ENCODE data around the gene SORCS2.

The SORCS2 gene

GRCh38 chr4:7362862-7363430 is 170.6 kb downstream of the SORCS2 start:
- no peak for DNase-seq

GRCh38 chr4:7364979-7365378 is 172.6 kb downstream of the SORCS2 start:
- DNase-seq = no peak

GRCh38 chr4:7365462-7366179 is 173.3 kb downstream of the SORCS2 start:
- DNase-seq = no peak

- no peak for DNase-seq
These were observed 174.0 kb downstream of the SORCS2 start for GRCh38 chr4:7366180-7366945.

GRCh38 chr4:7366954-7367353 is 174.6 kb downstream of the SORCS2 start:
- DNase-seq = no peak

- DNase-seq = no peak
These were observed 175.1 kb downstream of the SORCS2 start for GRCh38 chr4:7367406-7367805.

- DNase-seq = no peak
These were observed 175.5 kb downstream of the SORCS2 start for GRCh38 chr4:7367864-7368277.

- DNase-seq = no peak
These were observed 176.0 kb downstream of the SORCS2 start for GRCh38 chr4:7368296-7368695.

- DNase-seq = no peak
These were observed 177.2 kb downstream of the SORCS2 start for GRCh38 chr4:7369511-7369910.

- DNase-seq = no peak
These were observed 177.7 kb downstream of the SORCS2 start for GRCh38 chr4:7370038-7370437.

GRCh38 chr4:7371210-7371941 is 179.0 kb downstream of the SORCS2 start:
- no peak for DNase-seq

- no peak for DNase-seq
These were observed 180.3 kb downstream of the SORCS2 start for GRCh38 chr4:7372673-7373072.

GRCh38 chr4:7374571-7374970 is 182.2 kb downstream of the SORCS2 start:
- no peak for DNase-seq

- DNase-seq = no peak
These were observed 183.1 kb downstream of the SORCS2 start for GRCh38 chr4:7375427-7375826.

GRCh38 chr4:7377223-7377865 is 185.0 kb downstream of the SORCS2 start:
- DNase-seq = no peak

- no peak for DNase-seq
These were observed 186.8 kb downstream of the SORCS2 start for GRCh38 chr4:7379186-7379585.

GRCh38 chr4:7379719-7380118 is 187.4 kb downstream of the SORCS2 start:
- DNase-seq = no peak

GRCh38 chr4:7381221-7381889 is 189.0 kb downstream of the SORCS2 start:
- DNase-seq = no peak

- DNase-seq = no peak
These were observed 189.7 kb downstream of the SORCS2 start for GRCh38 chr4:7381890-7382633.

GRCh38 chr4:7382634-7383014 is 190.3 kb downstream of the SORCS2 start:
- DNase-seq = no peak

GRCh38 chr4:7383266-7383665 is 190.9 kb downstream of the SORCS2 start:
- DNase-seq = no peak

Data from activated CD4-positive, alpha-beta T cell treated with anti-CD3 and anti-CD28 coated beads for 4 hours (primary cell).